GM12873 (cell line): Measurements from ENCODE around the gene NUMA1.

Source experiments
- TF ChIP-seq, protein P1 (sequence below): IDR thresholded peaks from 2 replicates; pipeline ENCODE4 v1.5.1; 2012; ENCODE audit warnings: low read depth, mild to moderate bottlenecking, moderate library complexity, low read length, control low read depth; ENCODE audit not compliant: insufficient read depth; ENCODE audit errors: missing control alignments

NUMA1 gene

GRCh38 chr11:71979094-71979493, 101.2 kb downstream of the NUMA1 start:
- TF ChIP-seq, protein P1, sequence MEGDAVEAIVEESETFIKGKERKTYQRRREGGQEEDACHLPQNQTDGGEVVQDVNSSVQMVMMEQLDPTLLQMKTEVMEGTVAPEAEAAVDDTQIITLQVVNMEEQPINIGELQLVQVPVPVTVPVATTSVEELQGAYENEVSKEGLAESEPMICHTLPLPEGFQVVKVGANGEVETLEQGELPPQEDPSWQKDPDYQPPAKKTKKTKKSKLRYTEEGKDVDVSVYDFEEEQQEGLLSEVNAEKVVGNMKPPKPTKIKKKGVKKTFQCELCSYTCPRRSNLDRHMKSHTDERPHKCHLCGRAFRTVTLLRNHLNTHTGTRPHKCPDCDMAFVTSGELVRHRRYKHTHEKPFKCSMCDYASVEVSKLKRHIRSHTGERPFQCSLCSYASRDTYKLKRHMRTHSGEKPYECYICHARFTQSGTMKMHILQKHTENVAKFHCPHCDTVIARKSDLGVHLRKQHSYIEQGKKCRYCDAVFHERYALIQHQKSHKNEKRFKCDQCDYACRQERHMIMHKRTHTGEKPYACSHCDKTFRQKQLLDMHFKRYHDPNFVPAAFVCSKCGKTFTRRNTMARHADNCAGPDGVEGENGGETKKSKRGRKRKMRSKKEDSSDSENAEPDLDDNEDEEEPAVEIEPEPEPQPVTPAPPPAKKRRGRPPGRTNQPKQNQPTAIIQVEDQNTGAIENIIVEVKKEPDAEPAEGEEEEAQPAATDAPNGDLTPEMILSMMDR, result no peak

DNA sequence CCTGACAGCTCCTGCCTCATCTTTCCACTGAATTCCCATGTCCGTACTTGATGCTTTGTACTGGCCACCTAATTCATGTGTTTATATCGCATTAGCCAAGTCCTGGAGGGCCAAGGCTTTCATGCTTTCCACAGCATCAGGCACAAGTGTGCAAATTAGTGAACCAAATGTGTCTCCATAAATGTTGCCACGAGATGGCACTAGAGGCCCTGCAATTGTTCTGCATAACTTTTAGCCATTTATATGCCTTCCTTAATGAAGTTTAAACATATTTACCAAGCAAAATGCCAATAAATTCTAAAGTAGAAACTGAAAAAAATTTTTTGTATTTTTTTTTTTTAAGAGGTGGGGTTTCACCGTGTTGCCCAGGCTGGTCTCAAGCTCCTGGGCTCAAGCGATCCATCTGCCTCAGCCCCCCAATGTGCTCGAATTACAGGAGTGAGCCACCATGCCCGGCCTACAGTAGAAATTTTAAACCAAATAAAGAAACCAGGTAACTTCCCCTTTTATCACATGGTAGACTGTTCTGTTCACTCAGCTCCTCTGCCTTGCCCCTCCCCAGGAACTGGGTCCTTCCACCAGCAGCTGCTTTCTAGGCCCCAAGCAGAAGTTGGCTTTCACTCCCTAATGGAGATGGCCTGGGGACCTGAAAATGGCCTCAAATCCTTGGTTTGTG, 102.5 kb downstream of the NUMA1 start:
- TF ChIP-seq, protein P1, result peak; percentile 65

DNA sequence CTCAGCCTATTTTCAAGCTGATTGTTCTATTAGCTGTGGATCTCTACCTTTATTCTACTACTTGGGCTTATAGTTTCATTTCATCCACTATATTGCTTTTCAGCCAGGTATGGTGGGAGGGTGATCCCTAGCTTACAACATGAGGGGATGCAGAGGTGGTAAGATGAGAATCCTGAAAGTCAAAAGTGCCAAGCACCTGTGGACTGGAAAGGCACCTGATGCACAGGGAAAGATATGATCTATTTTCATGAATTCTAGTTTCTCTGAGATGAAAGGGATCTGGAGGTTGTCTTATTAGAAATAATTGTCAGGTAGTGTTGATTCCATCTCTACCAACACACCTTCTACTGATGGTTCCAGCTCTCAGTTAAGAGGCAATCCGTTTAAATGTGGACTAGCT, 103.3 kb downstream of the NUMA1 start:
- TF ChIP-seq, protein P1, result no peak

DNA sequence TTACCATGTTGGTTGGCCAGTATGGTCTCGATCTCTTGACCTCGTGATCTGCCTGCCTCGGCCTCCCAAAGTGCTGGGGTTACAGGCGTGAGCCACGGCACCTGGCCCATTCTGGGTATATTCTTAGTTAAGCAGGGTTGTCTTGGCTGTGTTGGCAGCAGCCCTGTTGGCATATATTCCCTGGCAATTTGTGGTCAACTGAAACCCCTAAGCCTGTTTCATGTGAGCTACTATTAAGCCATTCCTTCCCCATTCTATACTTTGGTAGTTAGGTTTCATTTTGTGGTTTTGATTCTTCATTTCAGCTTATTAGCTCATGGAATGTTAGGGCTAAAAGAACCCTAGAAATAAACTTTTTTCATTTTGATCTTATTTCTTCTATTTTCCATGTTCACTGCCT, 103.8 kb downstream of the NUMA1 start:
- TF ChIP-seq, protein P1, result no peak

DNA sequence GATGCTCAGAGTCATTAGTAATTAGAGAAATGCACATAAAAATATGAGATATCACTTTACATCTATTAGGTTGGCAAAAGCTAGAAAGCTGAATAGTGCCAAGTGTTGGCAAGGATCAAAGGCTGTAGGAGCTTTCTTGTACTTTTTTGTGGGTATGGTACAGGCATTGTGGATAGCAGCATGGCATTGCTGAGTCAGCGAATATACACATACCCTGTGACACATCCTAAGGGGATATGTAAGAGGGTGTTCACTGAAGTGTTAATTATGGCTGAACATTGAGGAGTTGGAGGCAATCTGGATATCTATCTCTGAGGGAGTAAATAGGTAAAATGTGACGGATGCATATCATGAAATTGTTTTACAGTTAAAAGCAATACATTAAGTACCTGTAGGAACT, 108.7 kb downstream of the NUMA1 start:
- TF ChIP-seq, protein P1, result no peak

DNA sequence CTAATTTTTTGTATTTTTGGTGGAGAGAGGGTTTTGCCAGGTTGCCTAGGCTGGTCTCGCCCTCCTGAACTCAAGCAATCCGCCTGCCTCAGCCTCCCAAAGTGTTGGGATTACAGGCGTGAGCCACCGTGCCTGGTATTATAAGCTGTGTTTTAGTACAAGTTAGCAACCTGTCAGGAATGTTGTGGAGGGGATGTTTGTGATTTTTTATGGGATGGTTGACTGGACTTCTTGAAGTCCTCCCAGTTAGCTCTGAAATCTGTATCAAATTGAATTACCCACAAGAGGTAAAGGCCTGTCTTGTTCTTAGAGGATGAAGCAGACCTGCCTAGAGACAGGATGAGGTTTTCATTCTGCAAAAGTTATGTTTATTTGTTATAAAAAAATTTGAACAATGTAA, 115.7 kb downstream of the NUMA1 start:
- TF ChIP-seq, protein P1, result no peak

DNA sequence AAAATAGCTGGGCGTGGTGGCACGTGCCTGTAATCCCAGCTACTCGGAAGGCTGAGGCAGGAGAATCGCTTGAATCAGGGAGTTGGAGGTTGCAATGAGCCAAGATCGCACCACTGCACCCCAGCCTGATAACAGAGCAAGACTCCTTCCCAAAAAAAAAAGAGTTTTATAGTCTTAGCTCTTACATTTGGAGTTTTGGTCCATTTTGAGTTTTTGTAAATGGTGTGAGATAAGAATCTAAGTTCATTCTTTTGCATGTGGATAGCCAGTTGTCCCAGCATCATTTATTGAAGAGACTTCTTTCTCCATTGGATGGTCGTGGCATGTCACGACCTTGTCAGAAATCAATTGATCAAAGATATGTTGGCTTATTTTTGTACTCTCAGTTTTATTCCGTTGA, 116.9 kb downstream of the NUMA1 start:
- TF ChIP-seq, protein P1, result no peak
